Neural cell (in vitro differentiated cells): Measurements from ENCODE around the gene EIF2B5.

ENCODE experiments used
- EP300 ChIP-seq: fragments of 450-650 bp; conservative IDR thresholded peaks from 2 replicates; pipeline ENCODE4 v1.6.1; 2014; ENCODE audit warnings: antibody characterized with exemption, mild to moderate bottlenecking, moderate library complexity; ENCODE audit not compliant: poor library complexity, severe bottlenecking
- EZH2 ChIP-seq: fragments of 200-600, 300-800 bp; shearing (Covaris generic), sonication (generic); IDR thresholded peaks from 2 replicates; pipeline ENCODE4 v1.6.1; 2014; ENCODE audit warnings: antibody characterized with exemption, low read length, borderline replicate concordance, mild to moderate bottlenecking; ENCODE audit not compliant: insufficient read depth, poor library complexity, severe bottlenecking
- POLR2AphosphoS5 ChIP-seq: IDR thresholded peaks from 2 replicates; pipeline ENCODE4 v1.6.1; 2012
- RAD21 ChIP-seq: fragments of 450-650 bp; conservative IDR thresholded peaks from 2 replicates; pipeline ENCODE4 v1.6.1; 2014; ENCODE audit warnings: antibody characterized with exemption, mild to moderate bottlenecking, moderate library complexity
- SMC3 ChIP-seq: fragments of 450-650 bp; conservative IDR thresholded peaks from 2 replicates; pipeline ENCODE4 v1.6.1; 2014; ENCODE audit warnings: antibody characterized with exemption, mild to moderate bottlenecking, moderate library complexity; ENCODE audit not compliant: poor library complexity
- TAF1 ChIP-seq: IDR thresholded peaks from 2 replicates; pipeline ENCODE4 v1.6.1; 2012; ENCODE audit warnings: low read depth
- TF ChIP-seq, protein P1 (sequence below): fragments of 450-650 bp; IDR thresholded peaks from 2 replicates; pipeline ENCODE4 v1.5.1; 2014; ENCODE audit warnings: antibody characterized with exemption, mild to moderate bottlenecking, moderate library complexity; ENCODE audit not compliant: poor library complexity, severe bottlenecking
- TF ChIP-seq, protein P2 (sequence below): IDR thresholded peaks from 2 replicates; pipeline ENCODE4 v1.6.1; 2012; ENCODE audit warnings: borderline replicate concordance

DNA sequence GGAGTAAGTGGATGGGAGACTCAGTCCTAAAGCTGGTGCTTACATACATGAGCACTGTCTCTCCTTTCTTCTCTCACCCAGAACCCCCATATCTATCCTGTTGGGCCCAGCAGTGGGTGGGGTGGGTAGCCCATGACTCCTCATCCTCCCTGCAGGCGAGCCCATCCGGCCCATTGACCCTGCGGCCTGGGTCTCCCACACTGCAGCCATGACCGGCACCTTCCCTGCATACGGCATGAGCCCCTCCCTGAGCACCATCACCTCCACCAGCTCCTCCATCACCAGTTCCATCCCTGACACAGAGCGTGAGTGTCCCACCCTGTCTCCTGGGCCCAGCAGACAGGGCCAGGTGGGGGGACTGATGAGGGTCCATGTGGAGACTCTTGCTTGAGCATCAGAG lies 31.5 kb downstream of the EIF2B5 start:
- TF ChIP-seq, protein P1, sequence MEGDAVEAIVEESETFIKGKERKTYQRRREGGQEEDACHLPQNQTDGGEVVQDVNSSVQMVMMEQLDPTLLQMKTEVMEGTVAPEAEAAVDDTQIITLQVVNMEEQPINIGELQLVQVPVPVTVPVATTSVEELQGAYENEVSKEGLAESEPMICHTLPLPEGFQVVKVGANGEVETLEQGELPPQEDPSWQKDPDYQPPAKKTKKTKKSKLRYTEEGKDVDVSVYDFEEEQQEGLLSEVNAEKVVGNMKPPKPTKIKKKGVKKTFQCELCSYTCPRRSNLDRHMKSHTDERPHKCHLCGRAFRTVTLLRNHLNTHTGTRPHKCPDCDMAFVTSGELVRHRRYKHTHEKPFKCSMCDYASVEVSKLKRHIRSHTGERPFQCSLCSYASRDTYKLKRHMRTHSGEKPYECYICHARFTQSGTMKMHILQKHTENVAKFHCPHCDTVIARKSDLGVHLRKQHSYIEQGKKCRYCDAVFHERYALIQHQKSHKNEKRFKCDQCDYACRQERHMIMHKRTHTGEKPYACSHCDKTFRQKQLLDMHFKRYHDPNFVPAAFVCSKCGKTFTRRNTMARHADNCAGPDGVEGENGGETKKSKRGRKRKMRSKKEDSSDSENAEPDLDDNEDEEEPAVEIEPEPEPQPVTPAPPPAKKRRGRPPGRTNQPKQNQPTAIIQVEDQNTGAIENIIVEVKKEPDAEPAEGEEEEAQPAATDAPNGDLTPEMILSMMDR, result no peak
- TF ChIP-seq SMC3 (no peak), POLR2AphosphoS5 (no peak), RAD21 (no peak), EP300 (no peak), TAF1 (no peak), EZH2 (no peak)
- TF ChIP-seq, protein P2, sequence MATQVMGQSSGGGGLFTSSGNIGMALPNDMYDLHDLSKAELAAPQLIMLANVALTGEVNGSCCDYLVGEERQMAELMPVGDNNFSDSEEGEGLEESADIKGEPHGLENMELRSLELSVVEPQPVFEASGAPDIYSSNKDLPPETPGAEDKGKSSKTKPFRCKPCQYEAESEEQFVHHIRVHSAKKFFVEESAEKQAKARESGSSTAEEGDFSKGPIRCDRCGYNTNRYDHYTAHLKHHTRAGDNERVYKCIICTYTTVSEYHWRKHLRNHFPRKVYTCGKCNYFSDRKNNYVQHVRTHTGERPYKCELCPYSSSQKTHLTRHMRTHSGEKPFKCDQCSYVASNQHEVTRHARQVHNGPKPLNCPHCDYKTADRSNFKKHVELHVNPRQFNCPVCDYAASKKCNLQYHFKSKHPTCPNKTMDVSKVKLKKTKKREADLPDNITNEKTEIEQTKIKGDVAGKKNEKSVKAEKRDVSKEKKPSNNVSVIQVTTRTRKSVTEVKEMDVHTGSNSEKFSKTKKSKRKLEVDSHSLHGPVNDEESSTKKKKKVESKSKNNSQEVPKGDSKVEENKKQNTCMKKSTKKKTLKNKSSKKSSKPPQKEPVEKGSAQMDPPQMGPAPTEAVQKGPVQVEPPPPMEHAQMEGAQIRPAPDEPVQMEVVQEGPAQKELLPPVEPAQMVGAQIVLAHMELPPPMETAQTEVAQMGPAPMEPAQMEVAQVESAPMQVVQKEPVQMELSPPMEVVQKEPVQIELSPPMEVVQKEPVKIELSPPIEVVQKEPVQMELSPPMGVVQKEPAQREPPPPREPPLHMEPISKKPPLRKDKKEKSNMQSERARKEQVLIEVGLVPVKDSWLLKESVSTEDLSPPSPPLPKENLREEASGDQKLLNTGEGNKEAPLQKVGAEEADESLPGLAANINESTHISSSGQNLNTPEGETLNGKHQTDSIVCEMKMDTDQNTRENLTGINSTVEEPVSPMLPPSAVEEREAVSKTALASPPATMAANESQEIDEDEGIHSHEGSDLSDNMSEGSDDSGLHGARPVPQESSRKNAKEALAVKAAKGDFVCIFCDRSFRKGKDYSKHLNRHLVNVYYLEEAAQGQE, result no peak
